ENCODE data around the gene ASB5.

- TF ChIP-seq CTCF (IDR thresholded peaks at IDR 0.05) (no peak), EZH2 (IDR thresholded peaks at IDR 0.05) (no peak)
Observed at GRCh38 chr4:176303938-176304337, 34.9 kb upstream of the ASB5 start.
